IMR-90 (cell line): ENCODE results near the gene KCTD20. TPM values are rescaled to one million over a fixed set of nuclear protein-coding genes. Genes with fewer than 3 reads are reported as not detected.

ENCODE experiments used
- ATAC-seq: fragments of 200-7000 bp; cut with Tn5 transposase; 2 replicates; pipeline ENCODE4 v1.9.1; 2020; ENCODE audit warnings: low read depth, mild to moderate bottlenecking, moderate library complexity
- BruUV-seq: library from RNA; stranded (reverse); fragments of 400-500 nt; replicated peaks from 2 replicates; lab custom pipeline; 2021; lab: Mats Ljungman, UMichigan
- CTCF ChIA-PET: fragments of 300-600 bp; formaldehyde crosslinking; extraction: SDS; loops from one replicate; lab custom pipeline; 2021; ENCODE audit warnings: antibody characterized with exemption; lab: Yijun Ruan, JAX
- POLR2A ChIA-PET: fragments of 300-600 bp; sonication (Branson Sonifier 250); formaldehyde crosslinking; loops from one replicate; lab custom pipeline; 2022; ENCODE audit warnings: antibody characterized with exemption; ENCODE audit not compliant: unreplicated experiment; lab: Charles Lee
- DNase-seq: peaks from one replicate; pipeline ENCODE4 v3.0.0; 2013
- H2AFZ ChIP-seq: replicated peaks from 2 replicates; pipeline ENCODE3; 2013; ENCODE audit warnings: low read length, mild to moderate bottlenecking; ENCODE audit not compliant: poor library complexity
- H2AK5ac ChIP-seq: 2 replicates; pipeline ENCODE4 v1.6.1; 2013; ENCODE audit warnings: low read depth, low read length, inconsistent platforms
- H2AK9ac ChIP-seq: replicated peaks from 2 replicates; pipeline ENCODE3; 2013; ENCODE audit warnings: mild to moderate bottlenecking, low read depth, low read length, moderate library complexity; ENCODE audit not compliant: poor library complexity
- H2BK120ac ChIP-seq: 2 replicates; pipeline ENCODE4 v1.6.1; 2013; ENCODE audit warnings: low read depth, low read length, inconsistent platforms
- H2BK15ac ChIP-seq: 3 replicates; pipeline ENCODE4 v1.6.1; 2013; ENCODE audit warnings: low read depth, low read length, inconsistent platforms
- H2BK20ac ChIP-seq: 2 replicates; pipeline ENCODE4 v1.6.1; 2013; ENCODE audit warnings: low read depth, mild to moderate bottlenecking, inconsistent platforms, low read length, moderate library complexity
- H2BK5ac ChIP-seq: 2 replicates; pipeline ENCODE4 v1.6.1; 2013; ENCODE audit warnings: mild to moderate bottlenecking, low read depth, low read length, inconsistent platforms; ENCODE audit not compliant: poor library complexity, severe bottlenecking
- H3K14ac ChIP-seq: replicated peaks from 2 replicates; pipeline ENCODE4 v1.6.1; 2013; ENCODE audit warnings: low read depth, low read length, inconsistent platforms
- H3K18ac ChIP-seq: 2 replicates; pipeline ENCODE4 v1.6.1; 2013; ENCODE audit warnings: low read depth, low read length, control low read depth
- H3K23ac ChIP-seq: 2 replicates; pipeline ENCODE4 v1.6.1; 2013; ENCODE audit warnings: low read depth, low read length, inconsistent platforms
- H3K27ac ChIP-seq: 2 replicates; pipeline ENCODE4 v1.5.1; 2013; ENCODE audit warnings: mild to moderate bottlenecking, control low read depth, low read length; ENCODE audit not compliant: insufficient read depth
- H3K27me3 ChIP-seq: 2 replicates; pipeline ENCODE4 v1.6.1; 2013; ENCODE audit warnings: low read length; ENCODE audit not compliant: control insufficient read depth, insufficient read depth
- H3K36me3 ChIP-seq: 2 replicates; pipeline ENCODE4 v1.6.1; 2013; ENCODE audit warnings: low read length, mixed read lengths; ENCODE audit not compliant: control insufficient read depth, insufficient read depth
- H3K4ac ChIP-seq: 2 replicates; pipeline ENCODE4 v1.6.1; 2013; ENCODE audit warnings: low read depth, low read length, inconsistent platforms
- H3K4me1 ChIP-seq: 2 replicates; pipeline ENCODE4 v1.6.1; 2013; ENCODE audit warnings: low read length, mixed read lengths; ENCODE audit not compliant: control insufficient read depth, insufficient read depth
- H3K4me2 ChIP-seq: 2 replicates; pipeline ENCODE4 v1.6.1; 2013; ENCODE audit warnings: low read depth, mild to moderate bottlenecking, control low read depth, low read length, moderate library complexity
- H3K4me3 ChIP-seq: 2 replicates; pipeline ENCODE4 v1.5.1; 2013; ENCODE audit warnings: low read depth, mild to moderate bottlenecking, control low read depth, low read length, moderate library complexity; ENCODE audit not compliant: insufficient read depth
- H3K56ac ChIP-seq: 2 replicates; pipeline ENCODE4 v1.6.1; 2013; ENCODE audit warnings: low read length, inconsistent platforms; ENCODE audit not compliant: insufficient read depth; ENCODE audit errors: extremely low read depth
- H3K79me1 ChIP-seq, 2 experiments: 2 replicates each; pipeline ENCODE4 v1.6.1; 2013; ENCODE audit warnings: low read length in 2 of 2, inconsistent platforms in 1 of 2, low read depth in 1 of 2
- H3K9ac ChIP-seq: 2 replicates; pipeline ENCODE4 v1.6.1; 2013; ENCODE audit warnings: low read depth, low read length, control low read depth
- H3K9me1 ChIP-seq: 2 replicates; pipeline ENCODE4 v1.6.1; 2013; ENCODE audit warnings: low read length, inconsistent platforms; ENCODE audit not compliant: insufficient read depth
- H3K9me3 ChIP-seq: 2 replicates; pipeline ENCODE4 v1.6.1; 2013; ENCODE audit warnings: low read length; ENCODE audit not compliant: control insufficient read depth, insufficient read depth
- H4K20me1 ChIP-seq: 2 replicates; pipeline ENCODE4 v1.6.1; 2013; ENCODE audit warnings: low read length, inconsistent platforms; ENCODE audit not compliant: insufficient read depth
- H4K5ac ChIP-seq: 2 replicates; pipeline ENCODE4 v1.6.1; 2013; ENCODE audit warnings: mild to moderate bottlenecking, low read depth, low read length, control low read depth
- H4K8ac ChIP-seq, 2 experiments: 2 replicates each; pipeline ENCODE4 v1.6.1; 2013; ENCODE audit warnings: low read depth in 2 of 2, low read length in 2 of 2, control low read depth in 1 of 2, inconsistent platforms in 1 of 2
- H4K91ac ChIP-seq: 2 replicates; pipeline ENCODE4 v1.6.1; 2013; ENCODE audit warnings: low read depth, low read length, inconsistent platforms; ENCODE audit not compliant: insufficient read depth
- BHLHE40 ChIP-seq: fragments of 150-350 bp; IDR thresholded peaks from 2 replicates; pipeline ENCODE4 v1.6.1; 2016; ENCODE audit warnings: mild to moderate bottlenecking, low read depth, low read length
- CEBPB ChIP-seq: IDR thresholded peaks from 2 replicates; pipeline ENCODE4 v1.6.1; 2012; ENCODE audit warnings: low read depth, low read length, improper control_type of control experiment
- CTCF ChIP-seq: conservative IDR thresholded peaks from 2 replicates; pipeline ENCODE4 v1.5.1; 2012; ENCODE audit warnings: mild to moderate bottlenecking, low read depth, low read length, improper control_type of control experiment
- ELK1 ChIP-seq: fragments of 150-350 bp; IDR thresholded peaks from 2 replicates; pipeline ENCODE4 v1.6.1; 2016; ENCODE audit warnings: low read depth, mild to moderate bottlenecking, low read length, moderate library complexity, borderline replicate concordance
- FOS ChIP-seq: fragments of 150-350 bp; IDR thresholded peaks from 2 replicates; pipeline ENCODE4 v1.6.1; 2016; ENCODE audit warnings: low read depth, low read length
- MAFK ChIP-seq: IDR thresholded peaks from 2 replicates; pipeline ENCODE4 v1.6.1; 2012; ENCODE audit warnings: low read depth, low read length, improper control_type of control experiment
- POLR2A ChIP-seq: IDR thresholded peaks from 2 replicates; pipeline ENCODE4 v1.6.1; 2012; ENCODE audit warnings: mild to moderate bottlenecking, low read depth, low read length
- RAD21 ChIP-seq: IDR thresholded peaks from 2 replicates; pipeline ENCODE4 v1.6.1; 2012; ENCODE audit warnings: low read length, improper control_type of control experiment
- RCOR1 ChIP-seq: IDR thresholded peaks from 2 replicates; pipeline ENCODE4 v1.6.1; 2012; ENCODE audit warnings: mild to moderate bottlenecking, low read length, improper control_type of control experiment; ENCODE audit not compliant: insufficient replicate concordance
- RFX5 ChIP-seq: IDR thresholded peaks from 2 replicates; pipeline ENCODE4 v1.8.0; 2012; ENCODE audit warnings: low read depth, mild to moderate bottlenecking, low read length, moderate library complexity
- SMC3 ChIP-seq: fragments of 150-350 bp; IDR thresholded peaks from 2 replicates; pipeline ENCODE4 v1.6.1; 2016; ENCODE audit warnings: low read depth, mild to moderate bottlenecking, antibody characterized with exemption, low read length, moderate library complexity
- WGBS, 2 experiments: methylation state at CpG; one replicate each; pipeline versions ENCODE4 v1.1.5 to v1.1.7; 2013; ENCODE audit warnings: missing lambda C conversion rate in 2 of 2; ENCODE audit not compliant: insufficient read length in 1 of 2; ENCODE audit errors: extremely low coverage in 2 of 2; 5-methylcytosine and 5-hydroxymethylcytosine counted together
- dilution Hi-C: fragments of 300-500 bp; cut with HindIII; formaldehyde crosslinking; loops from one replicate; pipeline ENCODE4 v1.14.3; 2018; ENCODE audit warnings: low sequenced_read_pairs; ENCODE audit not compliant: unreplicated experiment
- in situ Hi-C: fragments of 300-500 bp; cut with MboI; formaldehyde crosslinking; loops from 3 replicates; pipeline ENCODE4 v1.14.3; 2019; ENCODE audit warnings: low sequenced_read_pairs, inconsistent platforms, mixed read lengths
- intact Hi-C: fragments of 100-400 bp; cut with micrococcal nuclease; formaldehyde crosslinking; loops from 2 replicates; pipeline ENCODE4 v1.10.0; 2022
- polyA plus RNA-seq, 3 experiments: library from polyadenylated mRNA; depleted of rRNA; stranded (reverse); fragments of >200 nt; gene quantifications; 2 replicates each; pipeline ENCODE4 v1.2.3, GENCODE V29; 2012; ENCODE audit warnings: low replicate concordance in 1 of 3
- total RNA-seq: library from RNA; depleted of rRNA; stranded (reverse); fragments of >200 nt; gene quantifications from 2 replicates; pipeline ENCODE4 v1.2.3, GENCODE V29; 2012

The KCTD20 gene
- total and polyA plus RNA-seq, 2 of the 4 experiments (the other 2 are of a cell fraction), result 55.4 to 150 TPM

- no TSS peak for BruUV-seq
- TF ChIP-seq RCOR1 (no peak), ELK1 (no peak), CEBPB (no peak), BHLHE40 (no peak), MAFK (no peak), RAD21 (no peak), POLR2A (no peak), SMC3 (no peak), CTCF (no peak), FOS (no peak), RFX5 (no peak)
- CTCF ChIA-PET, result interaction anchor here (0.5 kb wide), 1 partner anchor 1412 kb away, joined by 3 read pairs; no protein-coding TSS in a partner anchor
These were observed 21.4 kb downstream of the KCTD20 start for GRCh38 chr6:36464233-36464632.

More at GRCh38 chr6:36464233-36464632, 21.4 kb downstream of the KCTD20 start:
- no CpG with 5 or more reads among the region's 1 CpG for WGBS, 2 experiments
- peaks cover 11% of the 10 kb centered on the region for H3K4me1 ChIP-seq
- peaks cover 69% of the 10 kb centered on the region for H4K20me1 ChIP-seq
- POLR2A ChIA-PET, result no interaction called here
- no peak overlapping the region for H2AFZ ChIP-seq
- no peak overlapping the region for H3K4me2 ChIP-seq
- H3K4ac ChIP-seq, result peak overlapping the region; percentile 65; the same call in 1 of the 2 replicates
- dilution Hi-C loops (no loop called here), intact Hi-C loops (no loop called here), in situ Hi-C loops (no loop called here)
- ATAC-seq (no peak), DNase-seq (no peak)
- H2AK5ac ChIP-seq, result no peak overlapping the region
- H3K18ac ChIP-seq, result no peak overlapping the region
- H2BK15ac ChIP-seq, result no peak overlapping the region
- no peak overlapping the region for H2AK9ac ChIP-seq
- no peak overlapping the region for H3K4me3 ChIP-seq
- no peaks in the 10 kb centered on the region for H3K36me3 ChIP-seq
- H3K27ac ChIP-seq, result no peak overlapping the region; the same call in 1 of the 2 replicates
- peaks cover 14 to 68% of the 10 kb centered on the region in 2 experiments for H3K79me1 ChIP-seq
- H3K9ac ChIP-seq, result no peak overlapping the region
- no peak overlapping the region for H3K56ac ChIP-seq
- H2BK20ac ChIP-seq, result no peak overlapping the region
- no peaks in the 10 kb centered on the region for H3K9me3 ChIP-seq
- no peak overlapping the region for H4K91ac ChIP-seq
- no peak overlapping the region for H4K8ac ChIP-seq
- H3K9me1 ChIP-seq, result peaks cover 8% of the 10 kb centered on the region
- H3K14ac ChIP-seq, result 0 out of 2 replicates have a peak overlapping the region, but pooled peaks have one; percentile 67
- peak overlapping the region; percentile 82; the same call in 1 of the 2 replicates for H3K23ac ChIP-seq
- H3K27me3 ChIP-seq, result no peaks in the 10 kb centered on the region
- H4K5ac ChIP-seq, result no peak overlapping the region
- no peak overlapping the region for H2BK120ac ChIP-seq
- H2BK5ac ChIP-seq, result peak overlapping the region; percentile 37
